Loucy (cell line): ENCODE measurements around the gene KSR2.
A peak's percentile ranks its signal among the peaks of the same experiment; 100 is the strongest.

Experiments used
- H2AFZ ChIP-seq: fragments of 200-600 bp; sonication (generic); 2 replicates; pipeline ENCODE4 v1.6.0; 2016; ENCODE audit warnings: antibody characterized with exemption, mild to moderate bottlenecking, low read length, moderate library complexity
- H3F3A ChIP-seq: fragments of 200-600 bp; 2 replicates; pipeline ENCODE4 v1.6.0; 2016; ENCODE audit warnings: antibody characterized with exemption, low read depth, mild to moderate bottlenecking
- H3K27me3 ChIP-seq: fragments of 200-600 bp; sonication (generic); 2 replicates; pipeline ENCODE4 v1.6.1; 2014; ENCODE audit warnings: low read length, mild to moderate bottlenecking; ENCODE audit not compliant: insufficient read depth, poor library complexity, severe bottlenecking
- H3K36me3 ChIP-seq: fragments of 200-600 bp; sonication (generic); 2 replicates; pipeline ENCODE4 v1.6.1; 2016; ENCODE audit warnings: low read length; ENCODE audit not compliant: insufficient read depth
- H3K4me1 ChIP-seq: fragments of 200-600 bp; sonication (generic); 2 replicates; pipeline ENCODE4 v1.5.1; 2014; ENCODE audit warnings: low read length, mild to moderate bottlenecking; ENCODE audit not compliant: insufficient read depth, poor library complexity, severe bottlenecking
- H3K4me2 ChIP-seq: fragments of 200-600 bp; sonication (generic); 2 replicates; pipeline ENCODE4 v1.6.0; 2014; ENCODE audit warnings: antibody characterized with exemption, low read length, low read depth, mild to moderate bottlenecking; ENCODE audit not compliant: poor library complexity, severe bottlenecking
- H3K4me3 ChIP-seq: fragments of 200-600 bp; sonication (generic); 2 replicates; pipeline ENCODE4 v1.5.1; 2014; ENCODE audit warnings: low read length, mild to moderate bottlenecking, mixed read lengths; ENCODE audit not compliant: poor library complexity, severe bottlenecking
- H3K79me2 ChIP-seq: fragments of 200-600 bp; sonication (generic); 2 replicates; pipeline ENCODE4 v1.6.1; 2014; ENCODE audit warnings: low read length; ENCODE audit not compliant: insufficient read depth
- H3K9ac ChIP-seq: fragments of 200-600 bp; sonication (generic); 2 replicates; pipeline ENCODE4 v1.6.0; 2014; ENCODE audit warnings: mild to moderate bottlenecking, low read depth, low read length, moderate library complexity; ENCODE audit not compliant: poor library complexity, severe bottlenecking
- H3K9me2 ChIP-seq: fragments of 200-600 bp; sonication (generic); replicated peaks from 2 replicates; pipeline ENCODE4 v1.6.1; 2016; ENCODE audit warnings: low read depth, low read length, mixed read lengths
- H3K9me3 ChIP-seq: fragments of 200-600 bp; sonication (generic); 2 replicates; pipeline ENCODE4 v1.6.1; 2014; ENCODE audit warnings: mild to moderate bottlenecking, antibody characterized with exemption, low read length, low read depth; ENCODE audit not compliant: insufficient read depth
- H4K20me1 ChIP-seq: fragments of 200-600 bp; sonication (generic); 2 replicates; pipeline ENCODE4 v1.6.0; 2014; ENCODE audit warnings: antibody characterized with exemption, low read length, mild to moderate bottlenecking; ENCODE audit not compliant: insufficient read depth, poor library complexity, severe bottlenecking
- CTCF ChIP-seq: fragments of 200-600 bp; sonication (generic); conservative IDR thresholded peaks from 2 replicates; pipeline ENCODE4 v1.5.1; 2014; ENCODE audit warnings: mild to moderate bottlenecking, antibody characterized with exemption, low read length
- EZH2phosphoT487 ChIP-seq: fragments of 200-600 bp; IDR thresholded peaks from 2 replicates; pipeline ENCODE4 v1.6.1; 2018; ENCODE audit warnings: antibody characterized with exemption, mild to moderate bottlenecking, moderate library complexity, borderline replicate concordance

Gene KSR2

DNA sequence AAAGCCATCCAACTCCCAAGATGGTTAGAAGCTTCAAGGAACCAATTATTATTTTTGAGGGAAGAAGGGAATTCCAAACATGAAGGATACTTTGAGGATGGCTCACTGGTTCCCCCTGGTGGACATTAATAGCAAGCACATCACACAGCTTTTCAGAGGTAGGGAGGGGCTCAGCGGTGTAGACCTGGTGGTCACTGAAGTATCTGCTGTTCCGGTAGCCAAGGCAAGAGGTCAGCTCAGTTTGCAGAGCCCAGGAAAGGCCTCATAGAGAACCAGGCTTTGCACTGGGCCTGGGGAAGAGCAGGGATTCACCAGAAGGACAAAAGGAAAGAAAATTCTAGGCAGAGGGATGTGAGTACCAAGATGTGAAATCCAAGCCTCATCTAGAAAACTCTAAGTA is 118.7 kb downstream of the KSR2 start:
- no peak overlapping the region for H2AFZ ChIP-seq
- H3K4me1 ChIP-seq: no peaks in the 10 kb centered on the region
- no peaks in the 10 kb centered on the region for H4K20me1 ChIP-seq
- H3K9me2 ChIP-seq: no peaks in the 10 kb centered on the region
- H3K9ac ChIP-seq: no peak overlapping the region
- no peaks in the 10 kb centered on the region for H3F3A ChIP-seq
- no peaks in the 10 kb centered on the region for H3K79me2 ChIP-seq
- no peaks in the 10 kb centered on the region for H3K27me3 ChIP-seq
- H3K9me3 ChIP-seq: no peaks in the 10 kb centered on the region
- no peaks in the 10 kb centered on the region for H3K36me3 ChIP-seq
- TF ChIP-seq CTCF: peak; percentile 93
- no peak for TF ChIP-seq EZH2phosphoT487
- no peak overlapping the region for H3K4me3 ChIP-seq
- H3K4me2 ChIP-seq: no peak overlapping the region

- no peaks in the 10 kb centered on the region for H3F3A ChIP-seq
- no peaks in the 10 kb centered on the region for H3K36me3 ChIP-seq
- no peak overlapping the region for H3K9ac ChIP-seq
- TF ChIP-seq EZH2phosphoT487 (no peak), CTCF (no peak)
- H3K79me2 ChIP-seq: no peaks in the 10 kb centered on the region
- H3K4me2 ChIP-seq: no peak overlapping the region
- no peaks in the 10 kb centered on the region for H3K27me3 ChIP-seq
- no peak overlapping the region for H2AFZ ChIP-seq
- H3K9me3 ChIP-seq: no peaks in the 10 kb centered on the region
- H3K4me3 ChIP-seq: no peak overlapping the region
- no peaks in the 10 kb centered on the region for H4K20me1 ChIP-seq
- no peaks in the 10 kb centered on the region for H3K9me2 ChIP-seq
- no peaks in the 10 kb centered on the region for H3K4me1 ChIP-seq
Measured at GRCh38 chr12:117847371-117847770, 121.4 kb downstream of the KSR2 start.

DNA sequence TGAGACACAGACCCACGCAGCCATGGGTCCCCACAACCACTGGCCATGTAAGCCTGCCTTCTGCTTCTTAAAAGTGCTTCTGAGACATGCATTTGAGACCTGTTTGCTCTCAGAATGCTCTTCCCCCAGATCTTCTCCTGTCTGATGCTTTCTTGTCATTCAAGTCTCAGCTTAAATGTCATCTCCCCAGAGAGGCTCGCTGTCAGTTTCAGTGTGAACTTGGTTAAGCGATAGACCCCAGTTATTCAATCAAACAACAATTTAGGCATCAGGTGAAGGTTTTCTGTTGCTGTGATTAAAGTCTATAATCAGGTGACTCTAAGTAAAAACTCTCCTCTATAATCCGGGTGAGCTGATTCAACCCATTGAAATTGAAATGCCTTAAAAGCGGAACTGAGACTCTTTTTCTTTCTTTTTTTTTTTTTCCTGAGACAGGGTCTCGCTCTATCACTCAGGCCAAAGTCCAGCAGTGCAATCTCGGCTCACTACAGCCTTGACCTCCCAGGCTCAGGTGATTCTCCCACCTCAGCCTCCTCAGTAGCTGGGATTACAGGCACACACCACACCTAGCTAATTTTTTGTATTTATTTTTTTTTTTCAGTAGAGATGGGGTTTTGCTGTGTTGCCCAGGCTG is 123.4 kb downstream of the KSR2 start:
- Histone ChIP-seq H3F3A (no peaks in the 10 kb centered on the region), H2AFZ (no peak overlapping the region), H3K4me2 (no peak overlapping the region), H3K9me3 (no peaks in the 10 kb centered on the region), H3K4me1 (no peaks in the 10 kb centered on the region), H3K9me2 (no peaks in the 10 kb centered on the region), H3K9ac (no peak overlapping the region), H3K27me3 (no peaks in the 10 kb centered on the region), H4K20me1 (no peaks in the 10 kb centered on the region), H3K4me3 (no peak overlapping the region), H3K79me2 (no peaks in the 10 kb centered on the region), H3K36me3 (no peaks in the 10 kb centered on the region)
- TF ChIP-seq EZH2phosphoT487: no peak
- no peak for TF ChIP-seq CTCF
